GM18519 (cell line): ENCODE measurements around the gene CCDC190.
"Not testable (repeated sequence)": the region's sequence is repeated elsewhere in the genome, so short reads cannot be mapped to it uniquely, and the experiment has no call there.

ENCODE experiments used
- ATAC-seq: cut with Tn5 transposase; IDR thresholded peaks from one replicate; pipeline ENCODE4 v1.9.1; 2021; ENCODE audit warnings: mild to moderate bottlenecking, moderate library complexity; ENCODE audit not compliant: unreplicated experiment, low FRiP score

The CCDC190 gene

GRCh38 chr1:162861101-162861500 is at the start of gene CCDC190:
Gene CCDC190, minus strand, starts transcription at chr1:162861175. Its CDS starts 1,529 bp downstream, at chr1:162859646.
- no peak for ATAC-seq

- no peak for ATAC-seq
Measured at GRCh38 chr1:162910161-162910560, 49.2 kb upstream of the CCDC190 start.

GRCh38 chr1:162908780-162909179 is 47.8 kb upstream of the CCDC190 start:
- no peak for ATAC-seq

GRCh38 chr1:162908236-162908635 is 47.3 kb upstream of the CCDC190 start:
- ATAC-seq, result no peak

- no peak for ATAC-seq
Measured at GRCh38 chr1:162906485-162906884, 45.5 kb upstream of the CCDC190 start.

GRCh38 chr1:162905174-162906158 is 44.5 kb upstream of the CCDC190 start:
- no peak for ATAC-seq

- no peak for ATAC-seq
Measured at GRCh38 chr1:162904579-162904978, 43.6 kb upstream of the CCDC190 start.

- no peak for ATAC-seq
Measured at GRCh38 chr1:162904023-162904422, 43.0 kb upstream of the CCDC190 start.

- no peak for ATAC-seq
Measured at GRCh38 chr1:162903246-162903645, 42.3 kb upstream of the CCDC190 start.

GRCh38 chr1:162902416-162902815 is 41.4 kb upstream of the CCDC190 start:
- no peak for ATAC-seq

- ATAC-seq, result no peak
Measured at GRCh38 chr1:162901243-162901642, 40.3 kb upstream of the CCDC190 start.

GRCh38 chr1:162899422-162900146 is 38.6 kb upstream of the CCDC190 start:
- ATAC-seq, result no peak

- no peak for ATAC-seq
Measured at GRCh38 chr1:162893612-162893908, 32.6 kb upstream of the CCDC190 start.

- no peak for ATAC-seq
Measured at GRCh38 chr1:162892906-162893611, 32.1 kb upstream of the CCDC190 start.

GRCh38 chr1:162889989-162890388 is 29.0 kb upstream of the CCDC190 start:
- ATAC-seq, result no peak

- ATAC-seq, result no peak
Measured at GRCh38 chr1:162886705-162887104, 25.7 kb upstream of the CCDC190 start.

- no peak for ATAC-seq
Measured at GRCh38 chr1:162885265-162885664, 24.3 kb upstream of the CCDC190 start.

GRCh38 chr1:162884831-162885230 is 23.9 kb upstream of the CCDC190 start:
- no peak for ATAC-seq

- no peak for ATAC-seq
Measured at GRCh38 chr1:162882248-162882674, 21.3 kb upstream of the CCDC190 start.

GRCh38 chr1:162881590-162881989 is 20.6 kb upstream of the CCDC190 start:
- no peak for ATAC-seq

- ATAC-seq, result not testable (repeated sequence)
Measured at GRCh38 chr1:162880617-162881016, 19.6 kb upstream of the CCDC190 start.
